GM23338 (cell line): ENCODE results near the gene MTHFSD.

Experiments used
- CREB1 ChIP-seq: fragments of 250-450 bp; sonication (Bioruptor Pico); IDR thresholded peaks from 2 replicates; pipeline ENCODE4 v1.5.0; 2020; ENCODE audit warnings: low read depth, mild to moderate bottlenecking, moderate library complexity
- EZH2phosphoT487 ChIP-seq: fragments of 200-600 bp; sonication (generic); IDR thresholded peaks from one replicate; pipeline ENCODE4 v1.8.1; 2018; ENCODE audit warnings: antibody characterized with exemption; ENCODE audit not compliant: unreplicated experiment
- TF ChIP-seq, protein P1 (sequence below), 2 experiments: fragments of 200-600 bp in 1 of 2; sonication (generic) in 1 of 2; conservative IDR thresholded peaks; 2 replicates each; pipeline versions ENCODE4 v1.5.1 to v1.6.1; 2016 to 2017; ENCODE audit warnings: antibody characterized with exemption in 2 of 2, low read depth in 2 of 2, mild to moderate bottlenecking in 2 of 2, moderate library complexity in 1 of 2
- TF ChIP-seq, protein P2 (sequence below): IDR thresholded peaks from one replicate; pipeline ENCODE4 v1.6.1; 2018; ENCODE audit warnings: antibody characterized with exemption; ENCODE audit not compliant: unreplicated experiment

DNA sequence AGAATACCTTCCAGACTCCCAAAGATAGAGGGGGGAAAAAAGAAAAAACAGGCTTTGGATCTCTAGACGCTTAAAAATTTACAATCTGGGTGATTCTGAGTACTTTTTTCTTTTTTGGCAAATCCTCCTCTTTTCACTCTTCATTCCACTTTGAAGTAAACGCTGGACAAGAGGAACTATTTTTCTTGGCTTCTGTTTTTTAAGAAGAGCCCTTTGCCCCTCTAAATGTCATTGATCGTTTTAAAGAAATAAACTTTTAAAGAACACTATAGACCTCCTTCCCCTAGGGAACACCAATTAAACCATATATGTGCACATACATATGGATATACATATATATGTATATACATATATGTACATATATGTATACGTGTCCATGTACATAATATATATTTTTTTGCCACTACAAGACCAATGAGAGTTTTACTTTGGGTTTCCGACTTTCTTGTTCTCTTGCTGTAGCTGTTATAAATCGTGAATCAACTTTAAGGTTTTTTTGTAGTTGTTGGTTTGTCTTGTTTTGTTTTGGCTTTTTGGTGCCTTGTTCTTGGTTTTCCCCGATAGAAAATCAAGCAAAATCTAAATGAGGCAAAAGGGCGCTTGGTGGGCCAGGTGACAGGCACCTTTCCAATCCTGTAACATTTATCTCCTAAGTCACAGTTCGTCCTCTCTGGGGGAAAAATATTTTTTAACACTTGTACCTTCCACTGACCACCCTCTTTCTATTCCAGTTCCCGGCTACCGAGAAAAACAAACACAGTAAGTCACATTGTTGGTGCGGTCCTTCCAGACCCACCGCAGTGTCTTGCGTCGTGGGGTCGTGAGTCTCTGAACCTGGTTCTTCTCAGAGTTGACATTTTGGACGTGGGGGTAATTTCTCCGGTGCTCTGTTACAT, 40.3 kb downstream of the MTHFSD start:
- peak; percentile 31 for TF ChIP-seq EZH2phosphoT487
- TF ChIP-seq, protein P1, sequence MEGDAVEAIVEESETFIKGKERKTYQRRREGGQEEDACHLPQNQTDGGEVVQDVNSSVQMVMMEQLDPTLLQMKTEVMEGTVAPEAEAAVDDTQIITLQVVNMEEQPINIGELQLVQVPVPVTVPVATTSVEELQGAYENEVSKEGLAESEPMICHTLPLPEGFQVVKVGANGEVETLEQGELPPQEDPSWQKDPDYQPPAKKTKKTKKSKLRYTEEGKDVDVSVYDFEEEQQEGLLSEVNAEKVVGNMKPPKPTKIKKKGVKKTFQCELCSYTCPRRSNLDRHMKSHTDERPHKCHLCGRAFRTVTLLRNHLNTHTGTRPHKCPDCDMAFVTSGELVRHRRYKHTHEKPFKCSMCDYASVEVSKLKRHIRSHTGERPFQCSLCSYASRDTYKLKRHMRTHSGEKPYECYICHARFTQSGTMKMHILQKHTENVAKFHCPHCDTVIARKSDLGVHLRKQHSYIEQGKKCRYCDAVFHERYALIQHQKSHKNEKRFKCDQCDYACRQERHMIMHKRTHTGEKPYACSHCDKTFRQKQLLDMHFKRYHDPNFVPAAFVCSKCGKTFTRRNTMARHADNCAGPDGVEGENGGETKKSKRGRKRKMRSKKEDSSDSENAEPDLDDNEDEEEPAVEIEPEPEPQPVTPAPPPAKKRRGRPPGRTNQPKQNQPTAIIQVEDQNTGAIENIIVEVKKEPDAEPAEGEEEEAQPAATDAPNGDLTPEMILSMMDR (conservative IDR thresholded peaks at IDR 0.05; ENCODE audit: low read depth in 2 of 2) = no peak
- TF ChIP-seq CREB1 = no peak
- TF ChIP-seq, protein P2, sequence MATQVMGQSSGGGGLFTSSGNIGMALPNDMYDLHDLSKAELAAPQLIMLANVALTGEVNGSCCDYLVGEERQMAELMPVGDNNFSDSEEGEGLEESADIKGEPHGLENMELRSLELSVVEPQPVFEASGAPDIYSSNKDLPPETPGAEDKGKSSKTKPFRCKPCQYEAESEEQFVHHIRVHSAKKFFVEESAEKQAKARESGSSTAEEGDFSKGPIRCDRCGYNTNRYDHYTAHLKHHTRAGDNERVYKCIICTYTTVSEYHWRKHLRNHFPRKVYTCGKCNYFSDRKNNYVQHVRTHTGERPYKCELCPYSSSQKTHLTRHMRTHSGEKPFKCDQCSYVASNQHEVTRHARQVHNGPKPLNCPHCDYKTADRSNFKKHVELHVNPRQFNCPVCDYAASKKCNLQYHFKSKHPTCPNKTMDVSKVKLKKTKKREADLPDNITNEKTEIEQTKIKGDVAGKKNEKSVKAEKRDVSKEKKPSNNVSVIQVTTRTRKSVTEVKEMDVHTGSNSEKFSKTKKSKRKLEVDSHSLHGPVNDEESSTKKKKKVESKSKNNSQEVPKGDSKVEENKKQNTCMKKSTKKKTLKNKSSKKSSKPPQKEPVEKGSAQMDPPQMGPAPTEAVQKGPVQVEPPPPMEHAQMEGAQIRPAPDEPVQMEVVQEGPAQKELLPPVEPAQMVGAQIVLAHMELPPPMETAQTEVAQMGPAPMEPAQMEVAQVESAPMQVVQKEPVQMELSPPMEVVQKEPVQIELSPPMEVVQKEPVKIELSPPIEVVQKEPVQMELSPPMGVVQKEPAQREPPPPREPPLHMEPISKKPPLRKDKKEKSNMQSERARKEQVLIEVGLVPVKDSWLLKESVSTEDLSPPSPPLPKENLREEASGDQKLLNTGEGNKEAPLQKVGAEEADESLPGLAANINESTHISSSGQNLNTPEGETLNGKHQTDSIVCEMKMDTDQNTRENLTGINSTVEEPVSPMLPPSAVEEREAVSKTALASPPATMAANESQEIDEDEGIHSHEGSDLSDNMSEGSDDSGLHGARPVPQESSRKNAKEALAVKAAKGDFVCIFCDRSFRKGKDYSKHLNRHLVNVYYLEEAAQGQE = no peak
